Measurements from ENCODE around the gene RHOH.

The RHOH gene

GRCh38 chr4:40233227-40233626 lies 36.4 kb downstream of the RHOH start:
- DNase-seq = no peak
- no peak for ATAC-seq

- DNase-seq = no peak
- no peak for ATAC-seq
Observed at GRCh38 chr4:40234519-40235039, 37.7 kb downstream of the RHOH start.

DNA sequence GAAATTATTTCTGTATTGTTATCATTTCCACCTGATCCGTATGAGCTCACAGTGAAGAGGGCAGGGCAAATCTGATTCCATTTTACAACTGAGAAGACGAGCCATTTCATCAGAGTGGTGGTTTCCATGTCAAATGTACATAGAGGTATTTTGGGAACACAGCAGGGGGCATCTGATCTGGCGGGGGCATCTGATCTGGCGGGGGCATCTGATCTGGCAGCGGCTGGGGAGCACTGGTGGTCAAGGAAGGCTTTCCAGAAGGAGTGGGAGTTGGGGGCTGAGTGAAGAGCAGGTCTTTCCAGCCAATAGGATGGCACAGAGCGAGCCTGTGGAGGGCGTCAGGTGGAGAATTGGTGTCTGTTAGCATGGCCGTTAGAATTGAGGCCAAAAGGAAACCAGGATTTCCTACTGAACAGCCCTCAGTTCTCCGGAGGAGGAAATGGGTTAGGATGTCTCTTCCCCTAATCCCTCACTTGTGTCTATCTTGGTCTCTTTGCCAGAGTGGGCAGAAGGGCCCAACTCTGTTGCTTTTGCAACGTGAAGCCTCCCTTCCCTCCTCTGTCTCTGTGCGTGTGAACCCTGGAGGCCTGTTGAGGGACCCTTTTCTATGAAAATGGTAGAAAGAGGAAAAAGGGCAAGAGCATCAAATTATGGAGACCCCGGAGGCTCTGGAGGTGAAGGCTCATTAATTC lies 41.3 kb downstream of the RHOH start:
- ATAC-seq (no peak), DNase-seq (no peak)

DNA sequence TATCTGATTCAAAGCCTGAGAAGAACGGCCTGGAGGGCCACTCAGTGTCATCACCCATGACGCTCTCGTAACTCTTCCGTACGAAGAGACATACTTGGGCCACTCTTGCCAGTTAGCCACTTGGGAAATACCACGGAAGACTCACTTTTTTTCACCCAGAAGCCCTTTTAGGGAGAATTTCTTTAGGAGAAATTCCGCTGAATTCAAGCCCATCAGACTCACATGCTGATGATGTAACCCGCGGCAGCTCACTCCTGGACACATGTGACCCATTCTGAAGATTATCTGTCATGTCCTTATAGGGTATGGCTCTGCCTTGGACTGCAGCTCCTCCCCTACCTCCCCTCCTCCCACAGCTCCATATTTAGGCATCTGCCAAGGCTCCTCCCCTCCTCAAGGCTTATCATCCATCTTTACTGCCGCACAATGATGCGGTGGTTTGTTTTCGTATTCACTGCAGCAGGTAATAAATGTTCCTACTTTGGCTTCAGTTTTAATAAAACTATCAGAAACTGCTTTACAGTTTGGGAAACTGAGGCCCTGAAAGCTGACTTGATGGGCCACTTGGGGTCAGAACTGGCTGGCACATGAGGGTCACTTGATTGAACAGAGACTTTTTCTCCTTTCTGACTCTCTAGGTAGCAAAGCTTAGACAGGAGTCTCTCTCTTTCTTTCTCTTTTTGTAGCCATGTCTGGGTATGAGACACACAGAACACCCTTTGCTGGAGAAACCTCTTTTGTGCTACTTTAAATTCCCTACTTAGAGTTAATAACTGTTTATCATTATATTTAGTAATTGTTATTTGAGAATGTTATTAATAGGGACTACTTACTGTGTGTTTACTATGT lies 42.1 kb downstream of the RHOH start:
- peak; percentile 71 for DNase-seq
- ATAC-seq = peak; percentile 91

- ATAC-seq = no peak
- DNase-seq = no peak
Observed at GRCh38 chr4:40240040-40240653, 43.3 kb downstream of the RHOH start.

GRCh38 chr4:40241026-40241425 lies 44.2 kb downstream of the RHOH start:
- no peak for DNase-seq

DNA sequence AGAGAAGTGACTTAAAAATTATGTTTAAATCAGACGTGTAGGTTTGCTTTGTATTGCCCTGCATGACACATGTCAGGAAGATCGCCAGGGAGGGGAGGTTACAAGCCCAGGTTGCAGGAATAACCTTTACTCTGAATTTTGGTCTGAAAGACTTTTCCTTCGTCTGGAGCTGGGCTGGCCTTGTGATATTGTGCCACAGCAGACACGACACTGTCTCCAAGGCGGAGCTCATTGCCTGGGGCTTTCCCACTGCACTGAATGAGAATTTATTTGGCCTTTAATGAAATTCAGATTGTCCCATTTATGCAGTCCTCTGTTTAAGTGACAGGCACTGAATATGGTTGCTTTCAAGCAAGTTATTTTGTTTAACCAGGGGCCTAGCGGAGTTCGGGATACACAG lies 45.1 kb downstream of the RHOH start:
- ATAC-seq = peak; percentile 48
- no peak for DNase-seq

More at GRCh38 chr4:40241026-40241425, 44.2 kb downstream of the RHOH start:
- no peak for ATAC-seq

DNA sequence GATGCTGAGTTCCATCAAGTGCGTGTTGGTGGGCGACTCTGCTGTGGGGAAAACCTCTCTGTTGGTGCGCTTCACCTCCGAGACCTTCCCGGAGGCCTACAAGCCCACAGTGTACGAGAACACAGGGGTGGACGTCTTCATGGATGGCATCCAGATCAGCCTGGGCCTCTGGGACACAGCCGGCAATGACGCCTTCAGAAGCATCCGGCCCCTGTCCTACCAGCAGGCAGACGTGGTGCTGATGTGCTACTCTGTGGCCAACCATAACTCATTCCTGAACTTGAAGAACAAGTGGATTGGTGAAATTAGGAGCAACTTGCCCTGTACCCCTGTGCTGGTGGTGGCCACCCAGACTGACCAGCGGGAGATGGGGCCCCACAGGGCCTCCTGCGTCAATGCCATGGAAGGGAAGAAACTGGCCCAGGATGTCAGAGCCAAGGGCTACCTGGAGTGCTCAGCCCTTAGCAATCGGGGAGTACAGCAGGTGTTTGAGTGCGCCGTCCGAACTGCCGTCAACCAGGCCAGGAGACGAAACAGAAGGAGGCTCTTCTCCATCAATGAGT lies 46.6 kb downstream of the RHOH start:
- DNase-seq = no peak
- ATAC-seq = no peak

- ATAC-seq = no peak
- no peak for DNase-seq
Observed at GRCh38 chr4:40244606-40245005, 47.8 kb downstream of the RHOH start.

GRCh38 chr4:40245550-40245949 lies 48.7 kb downstream of the RHOH start:
- no peak for DNase-seq
- ATAC-seq = no peak

DNA sequence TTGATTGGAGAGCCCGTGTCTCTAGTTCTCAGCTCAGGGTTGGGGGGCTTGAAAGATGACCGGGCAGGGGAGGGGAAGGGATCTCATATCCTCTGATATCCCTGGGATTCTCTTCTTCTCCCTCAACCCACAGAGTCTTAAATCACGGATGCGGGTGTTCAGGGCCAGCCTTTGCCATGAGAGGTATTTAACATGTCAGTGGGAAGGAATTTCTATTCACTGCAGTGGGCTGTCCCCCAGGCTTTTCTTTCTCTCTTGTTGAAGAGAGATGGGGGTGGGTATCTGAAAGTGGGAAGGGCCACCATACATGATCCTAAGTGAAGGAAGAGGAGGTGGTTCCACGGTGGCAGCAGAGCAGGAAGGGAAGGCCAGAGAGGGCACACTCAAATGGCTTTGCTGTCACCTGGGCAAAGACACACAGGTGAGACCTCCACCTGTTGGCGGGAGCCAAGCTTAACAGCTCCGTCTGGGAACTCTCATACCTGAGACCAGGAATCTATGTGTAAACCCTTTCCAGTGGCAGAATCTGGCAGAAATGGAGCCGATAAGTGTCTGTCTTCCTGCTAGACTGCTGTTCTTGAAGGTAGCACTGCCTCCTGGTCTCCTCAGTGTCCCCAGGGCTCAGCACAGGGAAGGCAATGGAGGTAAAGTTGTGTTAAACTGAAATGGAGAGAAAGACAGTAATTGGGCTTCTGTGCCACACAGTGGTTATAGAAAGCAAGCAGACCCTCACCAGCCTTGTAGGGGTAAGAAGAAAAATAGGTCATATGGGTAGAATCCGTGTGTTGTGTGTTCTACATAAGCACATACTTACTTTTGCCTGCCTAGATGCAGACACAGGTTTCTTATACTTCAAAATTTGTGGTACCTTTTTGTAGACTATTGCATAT lies 49.4 kb downstream of the RHOH start:
- DNase-seq = no peak
- no peak for ATAC-seq

DNA sequence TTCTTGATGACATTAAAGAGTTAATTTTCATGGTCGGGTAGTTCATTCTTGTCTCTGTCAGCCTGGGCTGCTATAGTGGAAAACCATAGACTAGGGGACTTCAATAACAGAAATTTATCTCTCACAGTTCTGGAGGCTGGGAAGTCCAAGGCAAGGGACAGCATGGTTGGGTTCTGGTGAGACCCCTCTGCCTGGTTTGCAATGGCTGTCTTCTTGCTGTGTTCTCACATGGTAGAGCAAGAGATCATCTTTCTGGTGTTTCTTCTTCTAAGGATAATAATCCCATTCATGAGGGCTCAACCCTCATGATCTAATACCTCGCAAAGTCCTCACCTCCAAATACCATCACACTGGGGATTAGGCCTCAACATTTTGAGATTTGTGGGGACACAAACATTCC lies 50.1 kb downstream of the RHOH start:
- DNase-seq (no peak), ATAC-seq (no peak)

- DNase-seq = no peak
Observed at GRCh38 chr4:40247350-40247749, 50.5 kb downstream of the RHOH start.

DNA sequence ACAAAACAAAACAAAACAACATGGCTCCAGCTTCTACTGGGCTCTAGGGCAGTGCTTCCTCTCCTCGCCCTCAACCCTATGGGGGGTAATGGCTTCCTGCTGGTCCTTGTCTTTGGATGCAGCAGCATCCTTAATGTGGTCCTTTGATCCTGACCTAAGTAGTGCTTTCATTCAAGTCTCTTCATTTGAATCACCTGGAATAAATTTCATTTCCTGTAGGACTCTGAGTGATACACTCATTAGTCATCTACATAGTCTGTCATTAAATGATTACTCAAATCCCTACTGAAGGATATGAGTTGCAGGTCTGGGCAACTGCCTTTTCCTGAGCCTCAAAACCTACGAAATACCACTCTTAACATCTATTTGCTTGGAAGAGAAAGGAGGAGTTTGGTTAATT lies 54.5 kb downstream of the RHOH start:
- no peak for DNase-seq
- peak; percentile 64 for ATAC-seq

More at GRCh38 chr4:40247350-40247749, 50.5 kb downstream of the RHOH start:
- ATAC-seq = peak; percentile 39

DNA sequence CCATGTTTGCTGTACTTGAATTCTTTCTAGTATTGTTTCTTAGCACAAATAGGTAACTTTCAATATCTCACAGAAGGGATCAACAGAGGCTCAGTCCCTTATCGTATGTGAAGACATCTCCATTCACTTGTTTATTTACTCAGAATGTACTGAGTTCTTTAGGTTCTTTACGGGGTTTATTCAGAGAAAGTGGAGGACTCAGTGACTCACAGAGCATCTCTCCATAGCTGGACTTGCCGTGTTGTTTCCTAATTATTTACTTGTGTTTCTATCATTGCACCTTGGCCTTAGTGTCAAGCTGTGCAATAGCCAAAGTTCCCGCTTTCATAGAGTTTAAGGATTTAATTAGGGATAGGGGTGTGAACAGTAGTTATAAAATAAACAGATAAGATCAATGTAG lies 57.1 kb downstream of the RHOH start:
- no peak for DNase-seq
- no peak for ATAC-seq

GRCh38 chr4:40254608-40255392 lies 58.0 kb downstream of the RHOH start:
- no peak for DNase-seq
- peak; percentile 67 for ATAC-seq

- ATAC-seq (peak; percentile 25), DNase-seq (no peak)
Observed at GRCh38 chr4:40255393-40256281, 58.8 kb downstream of the RHOH start.

- DNase-seq = no peak
- ATAC-seq = no peak
Observed at GRCh38 chr4:40256329-40256728, 59.5 kb downstream of the RHOH start.

DNA sequence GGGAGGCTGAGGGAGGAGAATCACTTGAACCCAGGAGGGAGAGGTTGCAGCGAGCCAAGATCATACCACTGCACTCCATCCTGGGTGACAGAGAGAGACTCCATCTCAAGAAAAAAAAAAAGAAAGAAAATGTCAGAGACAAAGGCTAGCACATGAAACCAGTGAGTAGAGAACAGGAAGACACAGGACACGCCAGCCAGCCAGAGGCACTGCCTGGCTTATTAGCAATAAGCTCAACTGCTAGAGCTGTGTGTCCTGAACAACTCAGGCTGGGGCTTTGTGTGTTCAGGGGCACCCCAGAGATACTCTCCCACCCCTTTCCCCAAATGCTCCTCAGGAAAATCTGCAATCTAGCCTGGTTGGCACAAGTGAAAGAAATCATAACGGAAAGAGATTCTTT lies 60.0 kb downstream of the RHOH start:
- DNase-seq (no peak), ATAC-seq (no peak)

- no peak for ATAC-seq
- no peak for DNase-seq
Observed at GRCh38 chr4:40258627-40259026, 61.8 kb downstream of the RHOH start.
